ENCODE results near the gene MROH7. TPM values are rescaled to one million over a fixed set of nuclear protein-coding genes. Genes with fewer than 3 reads are reported as not detected.

MROH7 gene
- total and polyA plus RNA-seq, 2 donors from 2014 or later, result 3.8 to 5.4 TPM

DNA sequence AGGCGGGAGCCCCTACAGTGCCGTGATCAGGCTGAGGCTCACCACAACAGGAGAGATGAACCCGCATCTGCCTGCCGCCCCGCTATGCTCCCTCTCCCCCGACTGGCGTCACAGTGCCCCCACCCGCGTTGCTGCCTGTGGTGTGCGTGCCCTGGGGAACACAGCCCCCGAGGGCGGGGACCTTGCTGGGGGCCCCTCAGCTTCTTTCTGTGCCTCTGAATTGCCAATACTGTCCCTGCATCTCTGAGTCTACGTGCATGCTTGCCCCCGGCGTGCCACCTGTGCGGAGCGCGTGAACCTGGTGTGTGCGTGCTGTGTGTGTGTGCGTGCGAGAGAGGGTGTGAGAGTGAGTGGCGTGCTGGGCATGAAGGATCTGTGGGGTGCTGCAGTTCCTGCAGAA is 112.5 kb downstream of the MROH7 start:
- H3K36me3 ChIP-seq (ENCODE audit: control insufficient read depth in 2 of 3, insufficient read depth in 3 of 3, low read length in 3 of 3), result peaks cover 0 to 15% (median 8%) of the 10 kb centered on the region in 3 donors
- DNase-seq, result no peak
- intact Hi-C loops (cut with DNase I), result no loop called here
- H3K9me3 ChIP-seq (ENCODE audit: control insufficient read depth in 2 of 3, insufficient read depth in 1 of 3, low read length in 3 of 3), result no peaks in the 10 kb centered on the region
- FAIRE-seq, result no peak
- H3K27me3 ChIP-seq (ENCODE audit: control insufficient read depth, insufficient read depth, low read length), result no peaks in the 10 kb centered on the region
- TF ChIP-seq, protein P1, sequence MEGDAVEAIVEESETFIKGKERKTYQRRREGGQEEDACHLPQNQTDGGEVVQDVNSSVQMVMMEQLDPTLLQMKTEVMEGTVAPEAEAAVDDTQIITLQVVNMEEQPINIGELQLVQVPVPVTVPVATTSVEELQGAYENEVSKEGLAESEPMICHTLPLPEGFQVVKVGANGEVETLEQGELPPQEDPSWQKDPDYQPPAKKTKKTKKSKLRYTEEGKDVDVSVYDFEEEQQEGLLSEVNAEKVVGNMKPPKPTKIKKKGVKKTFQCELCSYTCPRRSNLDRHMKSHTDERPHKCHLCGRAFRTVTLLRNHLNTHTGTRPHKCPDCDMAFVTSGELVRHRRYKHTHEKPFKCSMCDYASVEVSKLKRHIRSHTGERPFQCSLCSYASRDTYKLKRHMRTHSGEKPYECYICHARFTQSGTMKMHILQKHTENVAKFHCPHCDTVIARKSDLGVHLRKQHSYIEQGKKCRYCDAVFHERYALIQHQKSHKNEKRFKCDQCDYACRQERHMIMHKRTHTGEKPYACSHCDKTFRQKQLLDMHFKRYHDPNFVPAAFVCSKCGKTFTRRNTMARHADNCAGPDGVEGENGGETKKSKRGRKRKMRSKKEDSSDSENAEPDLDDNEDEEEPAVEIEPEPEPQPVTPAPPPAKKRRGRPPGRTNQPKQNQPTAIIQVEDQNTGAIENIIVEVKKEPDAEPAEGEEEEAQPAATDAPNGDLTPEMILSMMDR (IDR thresholded peaks at IDR 0.05; ENCODE audit: borderline replicate concordance, extremely low read depth, insufficient read depth), result no peak
- H3K4me1 ChIP-seq (ENCODE audit: control insufficient read depth in 2 of 3, insufficient read depth in 2 of 3, low read depth in 1 of 3, low read length in 3 of 3), result no peaks in the 10 kb centered on the region
- no peak overlapping the region for H3K4me3 ChIP-seq (ENCODE audit: low read length in 3 of 3)
- no peak overlapping the region for H3K9ac ChIP-seq (ENCODE audit: low read length in 3 of 3)
- H3K27ac ChIP-seq (ENCODE audit: low read depth in 2 of 2, low read length in 2 of 2), result no peak overlapping the region

- FAIRE-seq (no peak), DNase-seq (no peak)
- H3K9me3 ChIP-seq (ENCODE audit: control insufficient read depth in 2 of 3, insufficient read depth in 1 of 3, low read length in 3 of 3), result no peaks in the 10 kb centered on the region
- no peaks in the 10 kb centered on the region for H3K27me3 ChIP-seq (ENCODE audit: control insufficient read depth, insufficient read depth, low read length)
- H3K9ac ChIP-seq (ENCODE audit: low read length in 3 of 3), result no peak overlapping the region
- TF ChIP-seq, protein P1 (IDR thresholded peaks at IDR 0.05; ENCODE audit: borderline replicate concordance, extremely low read depth, insufficient read depth), result no peak
- H3K4me3 ChIP-seq (ENCODE audit: low read length in 3 of 3), result no peak overlapping the region
- peaks cover 0 to 15% (median 8%) of the 10 kb centered on the region in 3 donors for H3K36me3 ChIP-seq (ENCODE audit: control insufficient read depth in 2 of 3, insufficient read depth in 3 of 3, low read length in 3 of 3)
- no peaks in the 10 kb centered on the region for H3K4me1 ChIP-seq (ENCODE audit: control insufficient read depth in 2 of 3, insufficient read depth in 2 of 3, low read depth in 1 of 3, low read length in 3 of 3)
- intact Hi-C loops (cut with DNase I), result no loop called here
- H3K27ac ChIP-seq (ENCODE audit: low read depth in 2 of 2, low read length in 2 of 2), result no peak overlapping the region
These were observed 113.1 kb downstream of the MROH7 start for GRCh38 chr1:54754486-54755285.

DNA sequence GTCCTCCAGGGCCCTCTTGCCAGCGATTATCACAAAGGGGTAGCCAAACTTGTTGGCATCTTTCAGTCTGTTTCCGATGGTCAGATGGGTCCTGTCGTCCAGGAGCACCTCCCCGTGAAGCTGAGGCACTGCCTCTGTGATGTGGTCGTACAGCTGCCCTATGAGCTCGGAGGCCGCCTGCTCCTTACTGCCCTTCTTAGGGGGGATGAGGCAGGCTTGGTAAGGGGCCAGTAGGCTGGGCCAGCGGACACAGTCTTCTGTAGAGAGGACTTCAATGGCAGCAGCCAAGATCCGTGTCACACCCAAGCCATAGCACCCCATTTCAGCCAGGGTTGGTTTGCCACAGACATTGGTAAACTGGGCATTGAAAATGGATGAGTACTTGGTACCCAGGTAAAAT is 116.2 kb downstream of the MROH7 start:
- FAIRE-seq (no peak), DNase-seq (no peak)
- H3K4me3 ChIP-seq (ENCODE audit: low read length in 3 of 3), result no peak overlapping the region
- intact Hi-C loops (cut with DNase I), result no loop called here
- TF ChIP-seq, protein P1 (IDR thresholded peaks at IDR 0.05; ENCODE audit: borderline replicate concordance, extremely low read depth, insufficient read depth), result no peak
- H3K27me3 ChIP-seq (ENCODE audit: control insufficient read depth, insufficient read depth, low read length), result no peaks in the 10 kb centered on the region
- H3K9ac ChIP-seq (ENCODE audit: low read length in 3 of 3), result no peak overlapping the region
- peaks cover 0 to 15% (median 8%) of the 10 kb centered on the region in 3 donors for H3K36me3 ChIP-seq (ENCODE audit: control insufficient read depth in 2 of 3, insufficient read depth in 3 of 3, low read length in 3 of 3)
- H3K27ac ChIP-seq (ENCODE audit: low read depth in 2 of 2, low read length in 2 of 2), result no peak overlapping the region
- no peaks in the 10 kb centered on the region for H3K9me3 ChIP-seq (ENCODE audit: control insufficient read depth in 2 of 3, insufficient read depth in 1 of 3, low read length in 3 of 3)
- peaks cover 0 to 2% (median 2%) of the 10 kb centered on the region in 3 donors for H3K4me1 ChIP-seq (ENCODE audit: control insufficient read depth in 2 of 3, insufficient read depth in 2 of 3, low read depth in 1 of 3, low read length in 3 of 3)
